Measurements from ENCODE around the gene ITGAD.

- TF ChIP-seq CTCF (IDR thresholded peaks at IDR 0.05; ENCODE audit: low read depth, low read length): no peak
- TF ChIP-seq POLR2A (IDR thresholded peaks at IDR 0.05; ENCODE audit: extremely low read depth, insufficient read length): no peak
Measured at GRCh38 chr16:31377210-31377903, 15.8 kb upstream of the ITGAD start.
